Measurements from ENCODE around the gene ASTL. TPM values are rescaled to one million over a fixed set of nuclear protein-coding genes. Genes with fewer than 3 reads are reported as not detected.

The ASTL gene
- total RNA-seq, 2 donors from 2014 or later, result not detected

DNA sequence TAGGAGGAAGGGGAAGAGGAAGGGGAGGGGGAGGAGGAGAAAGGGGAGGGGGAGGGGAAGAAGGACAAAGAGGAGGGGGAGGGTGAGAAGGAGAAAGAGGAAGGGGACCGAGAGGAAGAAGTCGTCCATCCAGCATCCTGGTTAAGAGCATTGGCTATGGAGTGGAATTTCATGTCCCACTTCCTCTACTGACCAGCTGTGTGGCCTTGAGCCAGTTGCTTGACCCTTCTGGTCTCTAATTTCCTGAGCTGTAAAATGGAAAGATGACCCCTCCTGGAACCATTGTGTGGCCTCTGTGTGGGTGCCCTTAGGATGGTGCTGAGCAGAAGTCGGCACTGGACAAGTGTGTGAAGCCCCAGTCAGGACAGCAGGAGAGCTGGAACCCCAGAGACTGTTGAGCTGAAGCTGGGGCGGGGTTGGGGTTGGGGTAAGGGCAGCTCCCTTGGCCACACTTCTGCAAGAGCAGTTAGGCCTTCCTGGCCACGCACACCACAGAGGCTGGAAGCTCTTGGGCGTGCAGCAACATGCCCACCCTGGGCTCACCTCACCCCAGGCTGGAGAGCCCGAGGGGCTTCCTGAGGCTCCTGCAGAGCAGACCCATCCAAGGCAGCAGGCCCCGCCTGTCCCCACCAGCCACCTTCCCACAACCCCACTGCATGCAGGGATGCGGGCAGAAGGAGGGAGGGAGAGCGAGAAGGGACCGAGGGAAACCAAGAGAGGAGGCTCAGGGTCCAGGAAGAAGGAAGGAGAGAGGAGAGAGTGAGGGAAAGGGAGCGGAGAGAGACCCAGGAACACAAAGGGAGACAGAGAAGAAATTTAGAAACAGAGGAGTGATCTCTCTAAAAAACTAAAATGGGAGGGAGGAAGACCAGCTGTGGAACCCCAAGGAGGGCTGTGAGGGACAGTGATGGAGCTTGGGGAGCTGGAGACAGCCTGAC, 38.2 kb downstream of the ASTL start:
- TF ChIP-seq POLR2A (IDR thresholded peaks at IDR 0.05), result no peak
- TF ChIP-seq, protein P1, sequence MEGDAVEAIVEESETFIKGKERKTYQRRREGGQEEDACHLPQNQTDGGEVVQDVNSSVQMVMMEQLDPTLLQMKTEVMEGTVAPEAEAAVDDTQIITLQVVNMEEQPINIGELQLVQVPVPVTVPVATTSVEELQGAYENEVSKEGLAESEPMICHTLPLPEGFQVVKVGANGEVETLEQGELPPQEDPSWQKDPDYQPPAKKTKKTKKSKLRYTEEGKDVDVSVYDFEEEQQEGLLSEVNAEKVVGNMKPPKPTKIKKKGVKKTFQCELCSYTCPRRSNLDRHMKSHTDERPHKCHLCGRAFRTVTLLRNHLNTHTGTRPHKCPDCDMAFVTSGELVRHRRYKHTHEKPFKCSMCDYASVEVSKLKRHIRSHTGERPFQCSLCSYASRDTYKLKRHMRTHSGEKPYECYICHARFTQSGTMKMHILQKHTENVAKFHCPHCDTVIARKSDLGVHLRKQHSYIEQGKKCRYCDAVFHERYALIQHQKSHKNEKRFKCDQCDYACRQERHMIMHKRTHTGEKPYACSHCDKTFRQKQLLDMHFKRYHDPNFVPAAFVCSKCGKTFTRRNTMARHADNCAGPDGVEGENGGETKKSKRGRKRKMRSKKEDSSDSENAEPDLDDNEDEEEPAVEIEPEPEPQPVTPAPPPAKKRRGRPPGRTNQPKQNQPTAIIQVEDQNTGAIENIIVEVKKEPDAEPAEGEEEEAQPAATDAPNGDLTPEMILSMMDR (IDR thresholded peaks at IDR 0.05), result no peak
- Histone ChIP-seq H3K27ac (no peak overlapping the region), H3K9me3 (peaks cover 0 to 6% (median 0%) of the 10 kb centered on the region in 3 donors), H3K4me3 (no peak overlapping the region), H3K36me3 (replicated peaks in 1 of 2; ENCODE audit: insufficient read depth in 1 of 2, low read depth in 2 of 2) (no peaks in the 10 kb centered on the region), H3K4me1 (no peaks in the 10 kb centered on the region), H3K27me3 (no peaks in the 10 kb centered on the region)
- WGBS, 2 donors, result 61 to 76% methylated on average over 10 to 11 of the region's 12 CpGs
- ATAC-seq (no peak), DNase-seq (peak; percentile 1 to 7 (median 4))
- intact Hi-C loops (cut with DNase I), result no loop called here

DNA sequence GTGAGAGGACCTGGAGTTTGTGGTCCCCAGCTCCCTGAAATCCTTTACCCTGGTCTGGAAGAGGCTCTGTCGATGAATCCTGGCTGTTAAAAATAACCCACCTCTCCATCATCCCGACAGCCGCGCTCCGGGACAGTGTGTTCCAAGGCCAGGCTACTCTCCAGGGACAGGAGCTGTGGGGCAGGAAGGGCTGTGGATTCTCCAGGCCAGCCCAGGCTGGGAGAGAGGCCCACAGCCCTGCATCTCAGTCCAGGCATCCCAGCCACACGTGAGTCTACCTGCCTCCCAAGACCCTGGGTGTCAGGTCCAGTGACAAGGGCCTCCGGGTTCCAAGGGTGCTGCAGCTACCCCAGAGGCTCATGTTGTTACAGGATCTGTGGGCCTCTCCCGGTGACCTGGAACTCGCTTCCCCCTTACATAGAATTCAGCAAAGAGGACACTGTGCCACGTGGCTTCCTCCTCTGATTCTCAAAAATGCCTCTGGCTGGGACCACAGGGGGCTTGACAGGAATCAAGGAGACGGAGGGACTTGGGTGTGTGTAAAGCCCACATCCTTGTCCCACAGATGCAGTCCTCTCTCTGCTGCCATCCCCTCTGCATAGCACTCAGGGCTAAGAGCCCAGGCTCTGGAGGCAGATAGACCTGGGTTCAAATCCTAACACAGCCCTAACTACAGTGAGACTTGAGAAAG, 39.3 kb downstream of the ASTL start:
- no peak overlapping the region for H3K4me3 ChIP-seq
- TF ChIP-seq, protein P1 (IDR thresholded peaks at IDR 0.05), result no peak
- TF ChIP-seq POLR2A (IDR thresholded peaks at IDR 0.05), result no peak
- 66 to 68% methylated on average over 9 to 11 of the region's 11 CpGs for WGBS, 2 donors
- no peaks in the 10 kb centered on the region for H3K36me3 ChIP-seq (replicated peaks in 1 of 2; ENCODE audit: insufficient read depth in 1 of 2, low read depth in 2 of 2)
- intact Hi-C loops (cut with DNase I), result no loop called here
- DNase-seq (peak; percentile 5 to 16 (median 7)), ATAC-seq (no peak)
- peak overlapping the region in 1 of 4 donors; percentile 17 for H3K27ac ChIP-seq
- H3K9me3 ChIP-seq, result no peaks in the 10 kb centered on the region
- no peaks in the 10 kb centered on the region for H3K27me3 ChIP-seq
- no peaks in the 10 kb centered on the region for H3K4me1 ChIP-seq

DNA sequence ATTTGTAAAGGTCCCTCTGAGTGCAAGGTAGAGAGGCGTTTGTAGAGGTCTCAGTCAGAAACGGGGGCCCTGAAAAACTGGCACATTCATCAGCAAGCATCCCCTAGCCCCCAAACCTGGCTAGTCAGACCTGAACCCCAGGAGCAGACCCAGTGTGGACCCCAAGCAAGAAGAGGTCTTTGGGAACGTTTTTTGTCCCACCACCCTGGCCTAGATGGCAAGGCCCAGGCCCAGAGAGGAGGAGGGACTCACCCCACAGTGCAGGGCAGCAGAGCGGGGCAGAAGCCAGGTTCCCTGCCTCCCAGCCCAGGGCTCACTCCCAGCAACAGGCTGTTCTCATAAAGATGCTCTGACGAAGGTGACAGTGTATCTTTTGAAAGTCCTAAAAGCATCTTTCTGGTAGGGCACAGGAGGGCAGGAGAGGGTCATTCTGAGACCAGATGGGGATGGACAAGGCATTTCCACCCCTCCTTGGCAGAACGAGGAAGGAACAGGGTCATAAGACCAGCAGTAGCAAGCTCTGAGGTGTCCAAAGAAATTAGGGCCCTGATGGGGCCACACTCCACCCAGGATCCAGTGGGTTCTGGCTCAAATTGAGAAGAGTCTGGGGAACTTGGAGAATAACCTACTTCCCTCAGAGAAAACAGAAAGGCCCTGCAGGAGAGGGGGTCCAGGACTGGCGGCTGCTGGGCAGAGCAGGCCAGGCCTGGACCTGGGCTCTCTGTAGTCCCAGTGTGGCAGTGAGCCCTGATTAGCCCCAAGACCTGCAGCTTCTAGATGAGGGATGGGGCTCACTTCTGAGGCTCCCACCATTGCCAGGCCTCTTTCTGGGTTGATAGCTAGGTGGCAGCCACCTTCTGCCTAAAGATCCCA, 40.1 kb downstream of the ASTL start:
- H3K36me3 ChIP-seq (replicated peaks in 1 of 2; ENCODE audit: insufficient read depth in 1 of 2, low read depth in 2 of 2), result no peaks in the 10 kb centered on the region
- peak overlapping the region in 1 of 4 donors; percentile 17 for H3K27ac ChIP-seq
- peak in 2 of 4 donors; percentile 2 to 6 for DNase-seq
- no peak overlapping the region for H3K4me3 ChIP-seq
- ATAC-seq, result no peak
- no peaks in the 10 kb centered on the region for H3K4me1 ChIP-seq
- 60 to 64% methylated on average over 7 of the region's 7 CpGs for WGBS, 2 donors
- H3K27me3 ChIP-seq, result no peaks in the 10 kb centered on the region
- TF ChIP-seq, protein P1 (IDR thresholded peaks at IDR 0.05), result no peak
- TF ChIP-seq POLR2A (IDR thresholded peaks at IDR 0.05), result no peak
- no peaks in the 10 kb centered on the region for H3K9me3 ChIP-seq
- intact Hi-C loops (cut with DNase I), result no loop called here

DNA sequence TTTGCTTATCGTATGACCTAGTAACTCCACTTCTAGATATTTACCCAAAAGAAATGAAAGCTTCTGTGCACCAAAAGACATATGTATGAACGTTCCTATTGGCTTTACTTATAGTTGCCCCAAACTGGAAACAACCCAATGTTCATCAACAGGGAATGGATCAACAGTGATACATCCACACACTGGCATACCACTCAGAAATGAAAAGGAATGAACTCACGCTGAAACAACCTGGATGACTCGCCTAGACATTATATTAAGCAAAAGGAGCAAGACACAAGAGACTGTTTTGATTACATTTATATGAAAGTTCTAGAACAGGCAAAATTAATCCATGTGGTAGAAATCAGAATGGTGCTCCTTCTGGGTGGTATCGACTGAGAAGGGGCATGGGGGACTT, 40.9 kb downstream of the ASTL start:
- H3K36me3 ChIP-seq (replicated peaks in 1 of 2; ENCODE audit: insufficient read depth in 1 of 2, low read depth in 2 of 2), result no peaks in the 10 kb centered on the region
- TF ChIP-seq POLR2A (IDR thresholded peaks at IDR 0.05), result no peak
- TF ChIP-seq, protein P1 (IDR thresholded peaks at IDR 0.05), result no peak
- WGBS, 2 donors, result 71 to 81% methylated on average over 5 of the region's 5 CpGs
- H3K27ac ChIP-seq, result no peak overlapping the region
- DNase-seq (no peak), ATAC-seq (no peak)
- H3K27me3 ChIP-seq, result no peaks in the 10 kb centered on the region
- H3K9me3 ChIP-seq, result no peaks in the 10 kb centered on the region
- no peak overlapping the region for H3K4me3 ChIP-seq
- intact Hi-C loops (cut with DNase I), result no loop called here
- no peaks in the 10 kb centered on the region for H3K4me1 ChIP-seq

All from body of pancreas (tissue), 4 donors.